Right renal cortex interstitium (tissue), 3 donors: ENCODE data around the gene GSTO1. TPM values are rescaled to one million over a fixed set of nuclear protein-coding genes. Genes with fewer than 3 reads are reported as not detected.
"Not testable (repeated sequence)": the region's sequence is repeated elsewhere in the genome, so short reads cannot be mapped to it uniquely, and the experiment has no call there.

Source experiments
- DNase-seq, 3 donors: peaks; one replicate each; pipeline ENCODE4 v3.0.0-alpha.2; 2013; ENCODE audit warnings: low read depth in 3 of 3, low spot score in 2 of 3
- polyA plus RNA-seq, 3 donors: library from polyadenylated mRNA; unstranded; fragments of 120-200 nt; gene quantifications; one replicate each; pipeline ENCODE4 v1.2.1, GENCODE V29; 2013; ENCODE audit not compliant: insufficient read length in 3 of 3

Gene GSTO1
- polyA plus RNA-seq, 3 donors, result 94.7 to 102 (median 102) TPM

DNA sequence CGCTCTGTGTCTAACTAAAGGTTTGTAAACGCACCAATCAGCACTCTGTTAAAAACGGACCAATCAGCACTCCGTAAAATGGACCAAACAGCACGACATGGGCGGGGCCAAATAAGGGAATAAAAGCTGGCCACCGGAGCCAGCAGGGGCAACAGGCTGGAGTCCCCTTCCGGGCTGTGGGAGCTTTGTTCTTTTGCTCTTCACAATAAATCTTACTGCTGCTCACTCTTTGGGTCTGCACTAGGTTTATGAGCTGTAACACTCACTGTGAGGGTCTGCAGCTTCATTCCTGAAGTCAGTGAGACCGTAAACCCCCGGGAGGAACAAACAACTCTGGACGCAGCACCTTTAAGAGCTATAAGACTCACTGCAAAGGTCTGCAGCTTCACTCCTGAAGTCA lies 5.8 kb upstream of the GSTO1 start:
- DNase-seq, result not testable (repeated sequence)

GRCh38 chr10:104250371-104250770 lies 4.3 kb upstream of the GSTO1 start:
- DNase-seq, result no peak

DNA sequence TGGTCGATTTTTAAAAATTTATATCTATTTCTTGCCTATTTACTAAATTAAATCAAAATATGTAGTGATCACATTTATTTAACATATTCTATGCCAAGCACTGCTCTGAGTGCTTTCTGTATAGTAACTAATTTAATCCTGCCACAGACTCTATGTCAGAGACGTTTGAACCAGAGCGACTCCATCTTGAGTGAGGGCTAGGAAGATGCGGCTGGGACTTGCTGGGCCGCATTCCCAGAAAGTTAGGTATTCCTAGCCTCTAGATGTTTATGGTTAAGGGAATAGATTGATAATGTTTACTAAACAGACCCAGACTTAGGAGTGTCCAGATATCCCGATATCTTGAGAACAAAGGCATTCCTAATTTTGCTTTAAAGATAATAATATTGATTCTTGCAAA lies 3.2 kb upstream of the GSTO1 start:
- no peak for DNase-seq

- DNase-seq, result no peak
These were observed 2.3 kb upstream of the GSTO1 start for GRCh38 chr10:104252368-104252767.

GRCh38 chr10:104253106-104253505 lies 1.6 kb upstream of the GSTO1 start:
- no peak for DNase-seq

GRCh38 chr10:104253606-104254410 lies 884 bp upstream of the GSTO1 start:
- DNase-seq, result no peak

DNA sequence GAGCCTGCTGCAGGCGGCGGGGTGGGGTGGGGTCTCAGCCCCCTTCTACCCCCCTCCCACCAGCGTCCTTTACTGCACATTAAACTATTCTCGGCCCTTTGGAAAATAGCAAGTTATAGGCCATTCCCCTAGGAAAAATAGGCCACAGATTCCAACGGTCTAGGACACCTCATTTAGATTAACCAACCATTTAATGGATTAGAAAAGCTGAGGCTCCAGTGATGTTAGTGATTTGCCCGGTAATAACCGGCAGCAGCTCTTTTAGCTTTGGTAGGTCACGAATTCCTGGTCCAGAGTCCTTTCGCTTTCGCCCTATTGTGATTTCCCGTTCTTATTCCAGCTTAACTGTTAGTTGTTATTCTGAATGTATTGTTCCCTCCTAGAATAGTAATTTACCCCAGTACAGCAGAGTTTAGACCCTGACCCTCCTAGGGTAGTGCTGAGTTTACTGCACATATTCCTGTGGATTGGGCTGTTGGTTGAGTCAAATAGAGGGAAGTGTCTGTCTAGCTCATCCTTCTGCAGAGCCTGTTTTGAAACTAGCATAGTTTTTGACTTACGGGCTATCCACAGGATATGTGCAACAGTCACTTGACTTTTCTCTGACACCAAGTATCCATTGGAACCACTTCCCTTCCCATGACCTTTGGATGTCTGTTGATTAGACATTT lies 754 bp downstream of the GSTO1 start:
- no peak for DNase-seq

DNA sequence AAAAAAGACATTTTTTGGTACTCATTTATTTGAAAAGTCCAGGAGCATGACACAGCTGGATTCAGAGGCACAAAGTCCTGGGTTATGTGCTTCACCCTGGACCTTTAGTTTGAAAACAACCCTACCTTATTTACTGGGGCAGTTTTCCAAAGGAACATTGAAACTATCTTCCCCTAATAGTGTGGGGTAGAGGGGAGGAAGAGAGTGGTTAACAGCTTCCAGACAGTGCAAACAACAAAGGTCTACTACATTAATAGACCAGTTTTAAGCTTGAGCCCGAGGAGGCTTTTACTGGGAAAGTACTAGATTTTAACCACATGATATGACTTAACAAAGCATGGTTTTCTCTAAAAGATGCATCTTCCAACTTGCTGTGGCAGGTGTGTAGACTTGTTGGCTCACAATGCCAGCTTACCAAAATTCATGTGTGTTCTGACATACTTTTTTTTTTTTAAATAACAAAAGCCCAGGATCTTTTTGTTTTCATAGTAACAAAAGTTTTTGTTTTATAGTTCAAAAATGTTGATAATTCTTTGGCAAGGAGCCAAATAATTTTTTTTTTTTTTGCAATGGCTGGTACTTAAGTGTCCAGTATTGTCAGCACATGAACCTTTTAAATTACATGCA lies 1.8 kb downstream of the GSTO1 start:
- no peak for DNase-seq

- no peak for DNase-seq
These were observed 2.5 kb downstream of the GSTO1 start for GRCh38 chr10:104257235-104257634.

GRCh38 chr10:104258209-104258608 lies 3.5 kb downstream of the GSTO1 start:
- DNase-seq, result no peak

- DNase-seq, result no peak
These were observed 4.8 kb downstream of the GSTO1 start for GRCh38 chr10:104259456-104259855.

- DNase-seq, result no peak
These were observed 5.5 kb downstream of the GSTO1 start for GRCh38 chr10:104259999-104260774.

- no peak for DNase-seq
These were observed 6.1 kb downstream of the GSTO1 start for GRCh38 chr10:104260775-104261115.

GRCh38 chr10:104262055-104262454 lies 7.4 kb downstream of the GSTO1 start:
- no peak for DNase-seq

GRCh38 chr10:104264783-104265182 lies 10.1 kb downstream of the GSTO1 start:
- no peak for DNase-seq

DNA sequence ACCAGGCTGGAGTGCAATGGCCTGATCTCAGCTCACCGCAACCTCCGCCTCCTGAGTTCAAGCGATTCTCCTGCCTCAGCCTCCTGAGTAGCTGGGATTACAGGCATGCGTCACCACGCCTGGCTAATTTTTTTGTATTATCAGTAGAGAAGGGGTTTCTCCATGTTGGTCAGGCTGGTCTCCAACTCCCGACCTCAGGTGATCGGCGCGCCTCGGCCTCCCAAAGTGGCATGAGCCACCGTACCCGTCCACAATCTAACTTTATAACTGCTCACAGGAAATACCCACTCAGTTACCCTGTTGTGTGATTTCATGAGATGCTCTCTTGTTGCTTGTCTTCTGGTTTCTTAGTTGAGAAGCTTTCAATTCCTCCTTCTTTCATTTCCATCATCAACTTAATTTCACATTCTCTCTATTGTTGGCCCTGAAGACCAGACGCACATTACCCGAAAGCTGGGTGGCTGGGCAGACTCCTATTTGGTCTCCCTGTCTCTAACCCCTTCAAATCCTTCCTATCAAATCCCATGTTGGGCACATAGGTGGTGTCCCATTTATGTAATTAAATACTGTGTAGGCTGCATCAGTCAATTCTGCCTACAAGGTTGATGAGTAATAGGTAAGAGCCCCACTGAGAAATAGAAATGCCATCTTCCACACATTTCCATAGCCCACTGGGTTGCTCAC lies 13.2 kb downstream of the GSTO1 start:
- DNase-seq, result no peak

DNA sequence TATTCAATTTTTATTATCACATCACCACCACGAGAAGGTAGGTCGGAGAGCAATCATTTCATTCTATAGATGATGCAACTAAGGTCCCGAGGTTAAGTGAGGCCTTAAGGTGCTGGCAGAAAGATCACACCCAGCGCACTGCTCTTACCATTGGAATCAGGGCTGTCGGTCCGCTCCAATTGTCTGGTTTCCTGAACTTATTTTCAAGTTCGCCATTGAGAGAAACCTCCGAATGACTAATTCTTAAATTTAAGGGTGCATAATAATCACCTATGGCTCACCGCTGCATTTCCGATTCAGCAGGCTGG lies 13.7 kb downstream of the GSTO1 start:
- DNase-seq, result no peak

GRCh38 chr10:104268713-104269645 lies 14.3 kb downstream of the GSTO1 start, which contains the start of gene GSTO2:
GSTO2 (plus strand) TSS chr10:104269184; CDS start chr10:104274916, 5,732 bp downstream.
- peak; percentile 88 to 96 (median 93) for DNase-seq

DNA sequence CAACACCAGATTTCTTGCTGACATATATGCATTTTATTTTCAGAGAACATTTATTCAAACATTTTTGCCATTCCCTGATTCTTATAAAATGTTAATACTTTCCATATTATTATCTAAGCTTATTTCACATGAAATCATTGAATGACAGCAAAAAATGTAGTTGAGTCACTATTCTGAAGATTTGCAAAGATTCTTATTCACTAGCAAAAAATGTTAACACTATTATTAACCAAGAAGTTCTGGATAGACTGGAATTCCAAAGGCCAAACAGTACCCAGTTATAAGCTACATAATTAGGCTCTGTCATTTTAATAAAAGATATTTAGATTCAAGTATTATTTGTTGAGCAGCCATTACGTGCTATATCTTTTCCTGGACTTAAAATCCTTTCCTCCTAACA lies 18.6 kb downstream of the GSTO1 start:
- no peak for DNase-seq
